Esophagus squamous epithelium (tissue), 4 donors: Measurements from ENCODE around the gene GNA14.

Experiments
- POLR2A ChIP-seq, 4 donors: fragments of 450-650 bp; IDR thresholded peaks; one replicate each; pipeline ENCODE4 v1.6.1; 2017; ENCODE audit warnings: antibody characterized with exemption in 4 of 4, mild to moderate bottlenecking in 4 of 4, moderate library complexity in 3 of 4
- TF ChIP-seq, protein P1 (sequence below), 6 experiments: fragments of 450-650 bp in 4 of 6; fragments of 200-600 bp in 2 of 6; sonication (generic) in 2 of 6; IDR thresholded peaks; one replicate each; pipeline ENCODE4 v1.5.1; 2016 to 2019; ENCODE audit warnings: antibody characterized with exemption in 6 of 6, mild to moderate bottlenecking in 4 of 6, moderate library complexity in 4 of 6

- TF ChIP-seq, protein P1, sequence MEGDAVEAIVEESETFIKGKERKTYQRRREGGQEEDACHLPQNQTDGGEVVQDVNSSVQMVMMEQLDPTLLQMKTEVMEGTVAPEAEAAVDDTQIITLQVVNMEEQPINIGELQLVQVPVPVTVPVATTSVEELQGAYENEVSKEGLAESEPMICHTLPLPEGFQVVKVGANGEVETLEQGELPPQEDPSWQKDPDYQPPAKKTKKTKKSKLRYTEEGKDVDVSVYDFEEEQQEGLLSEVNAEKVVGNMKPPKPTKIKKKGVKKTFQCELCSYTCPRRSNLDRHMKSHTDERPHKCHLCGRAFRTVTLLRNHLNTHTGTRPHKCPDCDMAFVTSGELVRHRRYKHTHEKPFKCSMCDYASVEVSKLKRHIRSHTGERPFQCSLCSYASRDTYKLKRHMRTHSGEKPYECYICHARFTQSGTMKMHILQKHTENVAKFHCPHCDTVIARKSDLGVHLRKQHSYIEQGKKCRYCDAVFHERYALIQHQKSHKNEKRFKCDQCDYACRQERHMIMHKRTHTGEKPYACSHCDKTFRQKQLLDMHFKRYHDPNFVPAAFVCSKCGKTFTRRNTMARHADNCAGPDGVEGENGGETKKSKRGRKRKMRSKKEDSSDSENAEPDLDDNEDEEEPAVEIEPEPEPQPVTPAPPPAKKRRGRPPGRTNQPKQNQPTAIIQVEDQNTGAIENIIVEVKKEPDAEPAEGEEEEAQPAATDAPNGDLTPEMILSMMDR (IDR thresholded peaks at IDR 0.05), result no peak
- no peak for TF ChIP-seq POLR2A (IDR thresholded peaks at IDR 0.05)
Observed at GRCh38 chr9:77391834-77392233, 256.3 kb downstream of the GNA14 start.
